Measurements from ENCODE around the gene SEC16A.
"Not testable (repeated sequence)": the region's sequence is repeated elsewhere in the genome, so short reads cannot be mapped to it uniquely, and the experiment has no call there.

The SEC16A gene

GRCh38 chr9:136411378-136411777 is 71.5 kb downstream of the SEC16A start:
- DNase-seq, result no peak

DNA sequence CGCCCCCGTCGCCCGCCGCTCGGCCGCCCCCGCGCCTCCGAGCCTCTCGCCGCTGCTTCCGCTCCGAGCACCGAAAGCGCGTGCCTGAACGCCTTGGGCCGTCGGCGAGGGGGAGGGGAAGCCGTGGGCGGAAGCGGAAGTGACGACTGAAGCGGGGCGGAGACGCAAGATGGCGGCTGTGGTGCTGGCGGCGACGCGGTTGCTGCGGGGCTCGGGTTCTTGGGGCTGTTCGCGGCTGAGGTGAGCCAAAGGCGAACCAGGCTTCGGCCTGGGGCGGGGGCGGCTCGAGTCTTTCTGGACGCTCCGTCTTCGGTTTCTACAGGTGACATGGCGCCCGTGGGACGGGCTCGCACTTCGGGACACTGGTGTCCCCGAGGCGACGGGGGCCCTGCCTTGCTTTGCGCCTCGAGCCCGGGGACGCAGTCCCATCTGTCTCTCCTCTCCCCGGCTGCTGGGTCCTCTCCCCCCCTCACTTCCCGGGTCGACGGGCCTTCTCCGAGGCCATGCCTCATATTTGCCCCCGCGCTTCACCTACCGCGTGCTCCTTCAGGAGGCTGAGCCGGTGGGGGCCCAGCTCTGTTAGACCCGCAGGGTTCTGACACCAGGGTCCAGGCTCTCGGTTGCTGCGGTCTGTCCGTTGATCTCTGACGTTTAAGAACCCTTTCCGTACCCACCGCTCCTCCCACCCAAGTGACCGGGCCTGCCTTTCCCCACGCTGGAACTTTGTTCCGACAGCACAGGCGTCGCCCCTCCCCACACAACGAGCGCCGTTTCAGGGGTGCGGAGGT is 72.1 kb downstream of the SEC16A start, which contains the start of the genes ENTR1 and PMPCA:
ENTR1 (minus strand) TSS at position 115 of the 788 bp plus-strand sequence. CDS start 217 bp downstream, outside the sequence.
PMPCA (plus strand) TSS at position 159 of the 788 bp plus-strand sequence; CDS start at position 170, 11 bp downstream.
- peak; percentile 91 for DNase-seq

DNA sequence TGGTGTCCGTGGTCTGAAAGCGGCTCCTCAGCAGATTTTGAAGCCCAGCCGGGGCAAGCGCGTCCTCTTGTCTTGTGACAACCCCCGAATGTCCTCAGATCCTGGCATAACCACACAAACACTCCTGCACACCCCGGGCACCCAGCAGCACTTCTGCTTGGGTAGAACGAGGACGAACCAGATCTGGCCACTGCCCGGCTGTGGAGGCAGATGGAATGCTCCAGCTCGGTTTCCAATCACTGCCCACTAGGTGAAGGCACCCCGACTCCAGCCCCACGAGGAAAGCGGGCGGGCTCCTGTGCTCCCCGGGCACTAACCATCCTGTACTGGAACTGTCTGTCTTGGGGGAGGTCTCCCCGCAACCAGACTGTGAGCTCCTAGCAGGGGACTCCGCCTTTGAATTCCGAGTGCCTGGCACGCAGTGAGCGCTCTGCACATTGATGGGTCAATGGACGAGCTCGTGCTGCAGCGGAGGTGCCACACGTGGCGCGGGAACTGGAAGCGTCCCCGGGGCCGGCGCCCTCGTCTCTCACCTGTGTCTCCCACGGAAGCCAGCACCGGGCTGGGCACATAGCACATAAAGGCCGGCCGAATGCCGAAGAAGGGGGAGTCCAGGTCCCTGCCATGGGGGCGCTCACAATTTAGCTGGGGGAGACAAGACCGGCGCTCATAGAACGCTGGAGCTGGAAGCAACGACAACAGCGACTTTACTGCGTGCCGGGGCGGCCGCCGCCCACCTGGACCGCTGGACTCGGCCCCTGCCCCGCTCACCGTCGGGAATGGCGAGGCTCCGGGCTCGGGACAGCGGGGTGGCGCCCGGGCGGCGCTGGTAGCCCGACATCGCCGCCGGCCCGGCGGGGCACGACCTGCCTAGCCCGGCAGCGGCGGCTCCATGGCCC is 73.0 kb downstream of the SEC16A start:
- peak; percentile 16 for DNase-seq

GRCh38 chr9:136407911-136408310 is 74.9 kb downstream of the SEC16A start:
- DNase-seq, result no peak

GRCh38 chr9:136407061-136407460 is 75.8 kb downstream of the SEC16A start:
- not testable (repeated sequence) for DNase-seq

DNA sequence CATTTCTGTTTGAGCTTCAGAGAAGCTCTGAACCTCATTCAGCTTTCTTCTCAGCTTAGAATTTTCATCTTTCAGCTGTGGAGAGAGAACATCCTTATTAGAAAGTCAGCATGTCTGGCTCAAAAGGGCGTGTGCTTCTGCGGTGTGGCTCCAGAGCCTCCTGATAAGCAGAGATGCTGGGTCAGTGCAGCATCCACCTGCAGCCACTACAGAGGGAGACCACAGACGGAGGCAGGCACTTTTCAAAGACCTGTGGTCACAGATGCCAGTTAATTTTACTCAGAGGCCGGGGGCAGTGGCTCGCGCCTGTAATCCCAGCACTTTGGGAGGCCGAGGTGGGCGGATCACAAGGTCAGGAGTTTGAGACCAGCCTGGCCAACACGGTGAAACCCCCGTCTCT is 76.9 kb downstream of the SEC16A start:
- not testable (repeated sequence) for DNase-seq

GRCh38 chr9:136405481-136405880 is 77.4 kb downstream of the SEC16A start:
- no peak for DNase-seq

GRCh38 chr9:136404801-136405136 is 78.1 kb downstream of the SEC16A start:
- no peak for DNase-seq

DNA sequence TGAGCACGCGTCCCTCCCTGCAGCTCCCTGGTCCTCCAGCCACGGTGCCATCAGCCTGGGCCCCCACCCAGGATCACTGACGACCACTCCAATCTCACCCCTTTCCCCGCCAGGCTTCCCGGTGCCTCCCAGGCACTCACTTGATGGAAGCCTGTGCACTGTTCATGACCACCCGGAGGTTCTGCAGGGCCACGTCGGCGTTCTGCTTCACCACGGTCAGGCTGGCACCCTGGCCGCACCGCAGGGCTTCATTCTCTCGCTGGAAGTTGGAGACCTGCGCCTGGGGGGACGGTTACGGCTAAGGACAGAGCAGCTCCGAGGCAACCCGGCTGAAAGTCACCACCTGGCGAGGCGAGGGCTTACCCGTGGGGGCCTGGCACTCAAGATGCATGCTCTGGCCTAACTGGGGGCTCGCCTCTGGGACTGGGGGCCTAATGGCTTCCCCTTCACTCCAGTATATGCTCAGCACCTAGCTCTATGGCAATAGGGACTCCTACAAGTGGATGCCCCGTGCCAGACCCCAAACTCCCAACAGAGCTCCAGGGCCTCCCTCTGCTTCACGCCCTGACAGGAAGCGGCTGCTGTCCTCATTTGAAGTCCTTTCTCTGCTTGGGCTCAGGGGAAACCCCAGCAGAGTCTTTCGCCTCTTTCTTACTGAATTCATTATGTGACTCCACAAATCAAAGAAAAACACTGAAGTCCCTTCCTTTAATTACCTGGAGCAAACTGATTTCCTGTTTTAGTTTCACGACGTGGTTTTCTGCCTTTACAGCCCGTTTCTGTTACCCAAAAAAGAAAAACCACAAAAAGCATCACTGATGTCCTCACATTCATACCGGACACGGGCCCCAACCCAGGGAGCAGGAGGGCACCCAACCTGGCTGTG is 78.7 kb downstream of the SEC16A start:
- DNase-seq, result no peak

DNA sequence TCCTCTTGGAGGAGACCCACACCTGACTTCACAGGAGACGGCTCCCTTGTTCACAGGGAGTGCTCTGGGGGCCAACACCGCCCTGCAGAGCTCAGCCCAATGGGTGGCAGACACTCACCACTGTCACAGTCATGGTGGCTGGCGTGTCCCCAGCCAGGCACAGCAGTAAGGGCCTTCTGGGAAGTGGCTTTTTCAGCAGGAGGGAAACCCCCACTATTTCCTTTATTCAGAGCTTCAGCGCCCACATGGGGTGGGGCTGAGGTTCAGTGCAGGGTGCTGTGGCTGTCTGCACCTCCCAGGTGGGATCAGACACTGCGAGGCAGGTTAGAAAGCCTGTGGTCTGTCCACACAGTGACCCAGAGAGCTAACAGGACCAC is 79.3 kb downstream of the SEC16A start:
- DNase-seq, result peak; percentile 74

DNA sequence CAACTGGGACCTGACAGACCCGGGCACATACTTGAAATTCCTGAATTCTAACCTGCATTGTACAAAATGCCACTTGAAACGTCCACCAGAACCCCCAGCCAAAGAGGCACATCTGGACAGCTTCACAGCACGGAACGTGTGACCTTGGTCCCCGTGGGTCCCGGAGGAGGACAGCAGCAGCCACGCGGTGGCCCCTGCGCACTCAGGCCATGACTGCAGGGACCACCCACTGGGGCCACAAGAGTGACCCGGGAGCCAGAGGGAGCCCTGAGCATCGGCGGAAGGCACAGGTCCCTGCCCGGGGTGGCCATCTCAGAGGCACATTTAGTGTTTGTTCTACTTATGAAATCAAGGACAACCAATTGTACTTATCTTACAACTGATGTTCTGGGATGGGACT is 80.8 kb downstream of the SEC16A start:
- no peak for DNase-seq

- DNase-seq, result no peak
Observed at GRCh38 chr9:136401173-136401922, 81.5 kb downstream of the SEC16A start.

GRCh38 chr9:136400038-136400834 is 82.6 kb downstream of the SEC16A start, which contains the start of gene SNAPC4:
Gene SNAPC4, minus strand, starts transcription at chr9:136400170. Its CDS starts 1,742 bp downstream, at chr9:136398428.
- DNase-seq, result peak; percentile 88

DNA sequence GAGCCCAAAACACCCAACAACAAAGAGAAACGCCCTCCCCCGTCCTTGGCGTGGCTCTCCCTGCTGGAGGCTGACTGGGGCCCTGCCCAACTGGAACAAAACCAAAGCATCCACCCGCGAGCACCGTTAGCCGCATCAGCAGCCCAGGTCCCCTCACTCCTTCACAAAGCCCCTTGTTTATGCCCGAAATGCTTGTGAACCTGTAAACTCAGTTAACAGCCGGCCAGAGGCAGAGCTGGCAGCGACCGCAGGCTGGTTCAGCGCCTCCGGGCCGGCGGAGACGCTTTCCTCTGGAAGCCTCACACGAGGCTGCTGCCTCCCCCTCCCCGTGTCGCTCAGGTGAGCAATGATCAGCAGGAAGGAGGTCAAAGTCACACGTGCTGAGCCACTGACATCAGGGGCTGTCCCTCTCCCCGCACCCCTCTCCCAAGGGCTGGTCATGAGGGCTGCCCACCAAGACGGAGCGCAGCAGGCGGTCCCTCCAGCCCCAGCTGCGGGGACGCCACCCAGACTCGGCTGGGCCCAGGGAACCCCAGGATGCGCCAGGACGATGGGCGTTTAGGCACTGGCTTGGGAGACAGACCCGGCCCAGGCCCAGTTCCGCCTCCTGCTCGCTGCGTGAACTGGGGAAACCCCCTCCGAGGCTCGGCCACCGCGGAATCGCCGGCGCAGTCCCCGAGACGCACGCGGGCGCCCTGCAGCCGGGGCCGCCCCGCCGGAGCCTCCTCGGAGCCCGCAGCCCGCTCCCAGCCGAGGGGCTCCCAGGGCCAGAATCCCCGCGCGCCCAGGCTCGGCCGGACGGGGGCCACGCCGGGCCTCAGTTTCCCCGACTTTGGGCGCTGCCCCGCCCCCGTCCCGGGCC is 83.4 kb downstream of the SEC16A start:
- peak; percentile 20 for DNase-seq

DNA sequence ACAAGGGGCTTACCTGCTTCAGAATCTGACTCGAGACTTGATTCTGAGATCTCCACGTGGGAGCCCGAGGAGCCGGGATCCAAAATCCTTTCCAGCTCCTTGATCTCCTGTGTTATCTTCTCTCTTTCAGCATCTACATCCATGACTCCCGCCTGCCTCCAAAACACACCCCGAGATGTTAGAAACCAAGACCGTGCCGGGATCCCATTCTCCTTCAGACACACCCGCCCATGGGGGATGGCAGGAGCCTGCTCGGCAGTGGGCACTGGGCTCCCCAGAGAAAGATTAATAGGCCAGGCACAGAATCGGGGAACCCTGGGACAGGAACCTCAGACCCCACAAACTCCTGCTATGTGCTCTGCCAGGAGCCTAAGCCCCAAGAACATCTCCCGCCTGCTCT is 84.6 kb downstream of the SEC16A start:
- DNase-seq, result no peak

- no peak for DNase-seq
Observed at GRCh38 chr9:136397643-136398042, 85.2 kb downstream of the SEC16A start.

DNA sequence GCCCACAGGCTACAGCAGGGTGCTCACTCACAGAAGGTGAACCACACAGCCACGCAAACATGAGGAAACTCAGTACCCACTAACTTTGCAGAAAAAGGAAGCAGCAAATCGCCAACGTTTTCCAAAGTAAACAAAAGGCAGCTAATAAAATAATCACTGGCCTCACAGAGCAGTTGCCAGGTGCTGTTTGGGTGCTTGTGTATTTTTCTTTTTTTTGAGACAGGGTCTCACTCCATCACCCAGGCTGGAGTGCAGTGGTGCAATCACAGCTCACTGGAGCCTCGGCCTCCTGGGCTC is 86.7 kb downstream of the SEC16A start:
- DNase-seq, result no peak

DNA sequence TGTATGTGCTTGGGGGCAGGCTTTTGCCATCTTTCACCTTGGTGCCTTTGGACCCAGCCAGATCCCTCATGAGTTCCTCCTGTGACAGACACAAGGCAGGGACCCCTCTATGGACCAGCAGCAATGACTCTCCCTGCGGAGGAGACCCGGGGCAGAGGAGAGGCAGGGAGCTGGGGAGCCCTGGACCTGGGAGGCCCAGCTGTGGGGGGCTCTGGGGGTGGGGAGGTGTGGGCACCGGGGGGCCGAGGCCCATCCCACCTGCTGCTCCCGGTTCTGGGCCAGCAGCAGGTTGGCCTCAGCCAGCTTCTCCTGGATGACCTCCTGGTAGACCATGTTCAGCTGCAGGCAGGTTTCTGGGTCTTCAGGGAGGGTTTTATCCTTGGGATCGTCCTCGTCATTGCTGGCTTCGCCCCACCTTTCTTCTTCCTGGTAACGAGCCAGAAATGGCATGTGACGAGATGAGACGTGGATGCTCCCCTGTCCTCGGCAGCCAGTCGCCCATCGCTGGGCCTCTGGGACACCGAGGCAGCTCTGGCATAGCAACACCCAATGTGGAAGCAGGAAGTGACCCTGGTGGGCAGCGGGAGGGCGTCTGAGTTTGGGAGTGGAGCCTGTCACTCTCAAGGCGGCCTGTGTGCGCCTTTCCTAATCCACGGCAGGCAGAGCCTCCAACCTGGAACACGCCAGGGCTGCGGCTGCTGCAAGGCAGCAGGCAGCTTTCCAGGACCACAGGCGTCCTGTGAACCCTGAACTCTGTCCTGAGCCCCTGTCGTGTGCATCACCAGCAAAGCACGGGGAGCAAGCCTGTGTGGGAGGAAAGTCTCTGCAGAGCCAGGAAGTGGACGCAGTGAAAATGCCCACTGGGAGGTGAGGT is 87.3 kb downstream of the SEC16A start:
- DNase-seq, result no peak

DNA sequence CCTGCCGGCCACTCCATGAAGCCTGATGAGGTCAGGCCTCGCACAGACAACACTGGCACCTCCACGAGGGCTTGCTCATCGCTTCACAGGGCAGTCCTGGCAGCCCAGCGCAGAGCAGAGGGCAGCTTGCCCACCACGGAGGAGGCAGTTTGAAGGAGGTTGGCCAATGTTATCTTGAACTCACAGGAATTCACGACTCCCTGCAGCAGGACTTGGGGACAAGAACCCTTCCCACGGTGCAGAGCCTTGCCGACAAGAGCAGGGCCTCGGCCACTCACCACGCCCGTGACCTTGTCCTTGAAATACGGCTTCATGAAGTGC is 87.9 kb downstream of the SEC16A start:
- no peak for DNase-seq

Measured in CD4-positive, alpha-beta T cell treated with Interferon gamma for 1 hour (primary cell).